HUES48 (cell line): Measurements from ENCODE around the gene SAMSN1.

Experiments
- H3K27ac ChIP-seq: one replicate; pipeline ENCODE4 v1.7.0; 2013; ENCODE audit warnings: low read depth, low read length, inconsistent platforms
- H3K27me3 ChIP-seq: 2 replicates; pipeline ENCODE4 v1.6.1; 2013; ENCODE audit warnings: mild to moderate bottlenecking, low read length; ENCODE audit not compliant: control insufficient read depth, insufficient read depth
- H3K36me3 ChIP-seq: 2 replicates; pipeline ENCODE4 v1.6.1; 2013; ENCODE audit warnings: low read length; ENCODE audit not compliant: control insufficient read depth, insufficient read depth
- H3K4me1 ChIP-seq: 2 replicates; pipeline ENCODE4 v1.6.1; 2013; ENCODE audit warnings: mild to moderate bottlenecking, low read length; ENCODE audit not compliant: control insufficient read depth, insufficient read depth
- H3K4me3 ChIP-seq: 2 replicates; pipeline ENCODE4 v1.5.1; 2013; ENCODE audit warnings: mild to moderate bottlenecking, low read depth, low read length
- H3K9ac ChIP-seq: 2 replicates; pipeline ENCODE4 v1.6.1; 2013; ENCODE audit warnings: mild to moderate bottlenecking, low read depth, low read length, moderate library complexity
- H3K9me3 ChIP-seq: 2 replicates; pipeline ENCODE4 v1.6.1; 2013; ENCODE audit warnings: low read length; ENCODE audit not compliant: control insufficient read depth, insufficient read depth

Gene SAMSN1

DNA sequence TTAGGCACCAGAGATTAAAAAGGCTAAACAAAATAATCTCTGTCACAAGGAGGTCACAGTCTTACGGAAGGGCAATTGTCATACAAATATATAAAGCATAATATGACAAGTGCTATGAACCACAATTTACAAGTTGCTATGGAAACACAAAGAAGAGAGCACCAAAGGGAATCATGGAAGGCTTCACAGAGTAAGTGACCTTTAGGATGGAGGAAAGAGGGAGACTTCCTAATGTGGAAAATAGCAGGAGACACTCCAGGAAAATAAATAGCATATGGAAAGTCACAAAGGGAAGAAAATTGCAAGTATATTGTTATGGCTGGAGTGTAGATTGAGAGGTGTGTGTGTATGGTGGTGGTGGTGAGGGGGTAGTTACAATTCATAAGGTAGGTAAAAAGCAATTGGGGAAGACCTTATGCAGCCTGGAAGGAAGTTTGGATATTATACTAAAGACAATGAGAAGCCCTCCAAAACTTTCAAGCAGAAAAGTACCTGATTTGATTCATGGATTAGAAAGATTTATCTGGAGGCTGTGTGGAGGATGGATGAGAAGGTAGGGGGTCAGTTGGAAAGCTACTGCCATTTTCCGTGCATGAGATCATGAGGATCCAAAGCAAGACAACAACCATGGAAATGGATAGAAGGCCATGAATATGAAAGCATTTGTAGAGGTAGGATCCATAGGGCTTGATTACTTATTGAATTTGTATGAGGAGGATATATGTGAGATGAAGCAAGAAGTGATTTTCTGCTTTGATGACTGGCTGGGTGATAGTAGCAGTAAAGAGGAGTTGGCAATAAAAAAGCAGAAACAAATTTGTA, 61.7 kb downstream of the SAMSN1 start:
- Histone ChIP-seq H3K36me3 (no peaks in the 10 kb centered on the region), H3K27ac (no peak overlapping the region)

DNA sequence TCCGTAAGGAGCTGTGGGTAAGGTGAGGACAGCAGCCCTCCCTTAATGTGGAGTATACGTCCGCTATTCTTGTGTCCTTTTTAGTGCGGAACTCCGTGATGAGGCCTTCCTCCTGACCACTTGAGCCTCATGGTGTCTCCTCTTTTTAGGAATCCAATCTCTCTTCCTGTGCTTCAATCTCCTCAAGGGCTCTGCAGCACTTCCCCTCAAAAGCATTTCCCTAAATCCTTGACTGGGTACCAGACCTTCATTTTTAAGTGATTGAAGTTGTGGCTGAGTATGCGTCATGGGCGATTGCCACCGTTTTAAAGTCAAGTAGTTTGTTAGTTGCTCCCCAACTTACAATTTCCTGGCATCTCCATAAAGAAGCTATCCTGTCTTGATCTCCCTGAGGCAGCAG, 62.8 kb downstream of the SAMSN1 start:
- H3K4me3 ChIP-seq: no peak overlapping the region
- 0 out of 2 replicates have a peak, but pooled peaks cover 4% of the 10 kb centered on the region for H3K4me1 ChIP-seq
- H3K27me3 ChIP-seq: no peaks in the 10 kb centered on the region
- H3K9ac ChIP-seq: no peak overlapping the region
- no peaks in the 10 kb centered on the region for H3K9me3 ChIP-seq
- no peak overlapping the region for H3K27ac ChIP-seq
- H3K36me3 ChIP-seq: no peaks in the 10 kb centered on the region

More for the DNA sequence above, 61.7 kb downstream of the SAMSN1 start:
- no peak overlapping the region for H3K9ac ChIP-seq
- no peaks in the 10 kb centered on the region for H3K9me3 ChIP-seq
- H3K27me3 ChIP-seq: no peaks in the 10 kb centered on the region
- no peak overlapping the region for H3K4me3 ChIP-seq
- H3K4me1 ChIP-seq: 0 out of 2 replicates have a peak, but pooled peaks cover 4% of the 10 kb centered on the region

DNA sequence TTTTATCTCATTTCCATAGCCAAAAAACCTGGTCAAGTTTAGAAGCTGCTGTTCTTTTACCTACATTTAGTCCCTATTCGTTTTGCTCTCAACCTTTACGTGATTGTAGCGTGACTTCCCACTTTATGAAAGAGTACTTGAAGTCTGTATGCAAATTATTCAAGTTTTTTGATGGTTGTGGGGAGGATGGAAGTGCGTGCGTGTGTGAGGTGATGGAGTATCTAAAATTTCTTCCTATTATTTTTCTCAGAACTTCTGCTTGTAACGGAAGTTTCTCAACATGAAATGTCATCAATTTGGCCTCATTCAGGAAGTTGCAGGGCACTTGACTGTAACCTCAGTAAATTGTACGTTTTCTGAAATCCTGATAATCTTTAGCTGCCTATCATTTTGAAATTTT, 64.0 kb downstream of the SAMSN1 start:
- Histone ChIP-seq H3K27ac (no peak overlapping the region), H3K36me3 (no peaks in the 10 kb centered on the region), H3K4me3 (no peak overlapping the region)

DNA sequence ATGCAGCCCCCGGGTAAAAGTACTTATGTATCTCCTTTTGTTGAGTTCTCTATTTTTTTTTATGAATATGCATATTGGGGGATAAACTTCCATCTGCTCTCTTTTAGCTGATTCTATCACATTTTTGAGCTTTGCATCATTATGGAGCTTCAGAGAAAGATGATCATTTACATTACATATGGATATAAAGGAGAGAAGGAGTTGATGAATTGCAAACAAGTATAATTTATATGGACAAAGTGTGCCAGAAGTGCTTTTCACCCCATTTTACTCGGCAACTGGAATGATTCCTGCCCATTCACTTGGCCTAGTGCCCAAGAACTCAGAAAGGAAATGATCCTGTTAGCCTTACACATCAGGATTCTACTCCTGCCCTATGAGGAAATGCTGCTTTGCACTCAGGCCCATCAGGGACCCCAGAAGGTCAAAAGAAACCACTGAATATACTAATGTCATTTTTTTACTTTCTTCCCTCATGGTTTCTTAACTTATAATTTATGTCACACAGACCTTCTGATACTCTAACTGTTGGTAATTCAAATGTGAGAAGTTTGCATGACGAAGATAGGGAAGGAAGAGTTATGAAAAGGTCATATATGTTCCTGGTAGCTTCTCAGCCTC, 65.6 kb downstream of the SAMSN1 start:
- H3K9ac ChIP-seq: no peak overlapping the region
- no peak overlapping the region for H3K27ac ChIP-seq
- no peaks in the 10 kb centered on the region for H3K36me3 ChIP-seq
- no peak overlapping the region for H3K4me3 ChIP-seq
- no peaks in the 10 kb centered on the region for H3K9me3 ChIP-seq
- no peaks in the 10 kb centered on the region for H3K27me3 ChIP-seq
- H3K4me1 ChIP-seq: no peaks in the 10 kb centered on the region

More for the DNA sequence above, 64.0 kb downstream of the SAMSN1 start:
- no peaks in the 10 kb centered on the region for H3K9me3 ChIP-seq
- no peaks in the 10 kb centered on the region for H3K4me1 ChIP-seq
- no peaks in the 10 kb centered on the region for H3K27me3 ChIP-seq
- no peak overlapping the region for H3K9ac ChIP-seq

DNA sequence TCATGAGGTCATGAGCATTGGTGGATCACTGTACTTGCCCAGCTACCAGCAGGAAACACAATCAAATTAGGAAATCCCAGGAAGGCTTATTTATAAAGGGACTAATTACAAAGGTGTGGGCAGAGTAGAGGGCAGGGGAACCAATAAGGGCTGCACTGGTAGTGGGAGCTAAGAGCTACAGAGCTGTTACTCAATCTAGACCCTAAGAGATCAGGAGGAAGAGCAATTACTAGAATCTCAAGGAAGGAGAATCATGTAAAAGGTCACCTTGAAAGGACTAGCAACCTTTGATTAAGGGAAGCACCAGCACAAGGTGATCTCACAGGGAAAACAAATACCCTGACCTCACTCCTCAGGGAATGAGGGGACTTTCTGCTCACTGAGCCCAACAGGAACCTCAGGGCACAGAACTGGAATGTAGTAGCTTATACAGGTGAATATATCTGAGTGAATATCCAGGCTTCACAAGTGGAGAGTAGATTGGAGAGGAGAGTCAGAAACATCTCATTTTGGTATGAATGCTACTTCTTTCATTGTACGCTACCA, 66.8 kb downstream of the SAMSN1 start:
- no peak overlapping the region for H3K27ac ChIP-seq
- H3K4me3 ChIP-seq: no peak overlapping the region
- no peaks in the 10 kb centered on the region for H3K9me3 ChIP-seq
- no peaks in the 10 kb centered on the region for H3K27me3 ChIP-seq
- H3K9ac ChIP-seq: no peak overlapping the region
- no peaks in the 10 kb centered on the region for H3K36me3 ChIP-seq
- no peaks in the 10 kb centered on the region for H3K4me1 ChIP-seq

DNA sequence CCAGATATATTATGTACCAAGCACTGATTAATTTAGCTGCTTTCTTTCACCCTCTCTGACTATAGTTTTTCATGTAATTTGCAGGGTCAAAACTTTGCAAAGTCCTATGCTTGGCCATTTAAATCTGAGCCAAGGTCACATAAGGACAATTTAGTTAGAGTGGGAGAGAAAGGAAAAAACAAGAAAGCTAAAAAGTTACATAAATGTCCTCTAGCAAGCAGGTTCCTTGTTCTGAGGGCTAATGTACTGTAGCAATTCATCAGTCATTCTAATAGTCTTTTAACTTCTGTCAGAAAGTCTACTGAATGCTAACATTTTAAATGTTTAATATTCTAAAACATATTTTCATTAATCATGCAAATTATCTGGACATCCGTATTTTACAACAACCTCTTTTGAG, 68.3 kb downstream of the SAMSN1 start:
- H3K4me1 ChIP-seq: no peaks in the 10 kb centered on the region
- H3K4me3 ChIP-seq: no peak overlapping the region
- H3K9ac ChIP-seq: no peak overlapping the region
- H3K36me3 ChIP-seq: no peaks in the 10 kb centered on the region
- H3K27ac ChIP-seq: no peak overlapping the region
- no peaks in the 10 kb centered on the region for H3K27me3 ChIP-seq
- no peaks in the 10 kb centered on the region for H3K9me3 ChIP-seq

DNA sequence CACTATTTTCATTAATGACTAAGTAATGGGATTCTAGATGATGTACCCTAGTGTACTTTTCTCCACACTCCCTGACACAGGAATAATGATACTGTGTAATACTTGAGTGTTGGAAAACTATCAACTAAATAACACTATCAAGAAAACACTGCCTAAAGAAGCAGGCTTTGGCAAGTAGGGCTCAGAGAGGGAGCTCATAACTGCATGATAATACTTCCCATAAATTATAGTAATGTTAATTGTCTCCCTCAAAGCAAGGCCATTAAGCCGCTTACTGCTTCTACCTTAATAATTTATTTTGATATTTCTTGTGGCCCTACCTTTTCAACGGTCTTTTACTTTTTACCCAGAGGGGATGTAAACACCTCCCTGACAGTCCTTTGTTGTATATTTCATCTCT, 69.0 kb downstream of the SAMSN1 start:
- Histone ChIP-seq H3K4me1 (no peaks in the 10 kb centered on the region), H3K4me3 (no peak overlapping the region), H3K27ac (no peak overlapping the region), H3K9ac (no peak overlapping the region), H3K9me3 (no peaks in the 10 kb centered on the region), H3K36me3 (no peaks in the 10 kb centered on the region), H3K27me3 (no peaks in the 10 kb centered on the region)

DNA sequence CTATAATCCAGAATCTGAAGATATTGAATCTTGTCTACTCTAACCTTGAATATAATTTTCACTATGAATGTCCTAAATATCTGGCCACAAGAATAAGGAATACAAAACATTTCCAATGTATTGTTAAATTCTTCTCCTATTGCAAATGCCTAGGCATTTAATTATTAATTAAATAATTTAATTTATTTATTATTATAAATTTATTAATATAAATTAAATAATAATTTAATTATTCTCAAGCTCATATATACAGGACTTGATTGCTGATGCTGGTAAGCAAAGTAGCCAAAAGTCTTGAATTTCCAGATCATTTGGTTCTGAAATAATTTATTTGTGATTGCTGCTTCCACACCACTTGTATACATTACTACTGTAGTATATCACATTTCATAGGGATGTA, 71.1 kb downstream of the SAMSN1 start:
- Histone ChIP-seq H3K36me3 (no peaks in the 10 kb centered on the region), H3K4me3 (no peak overlapping the region), H3K9ac (no peak overlapping the region), H3K9me3 (no peaks in the 10 kb centered on the region), H3K27me3 (no peaks in the 10 kb centered on the region), H3K27ac (no peak overlapping the region), H3K4me1 (no peaks in the 10 kb centered on the region)

DNA sequence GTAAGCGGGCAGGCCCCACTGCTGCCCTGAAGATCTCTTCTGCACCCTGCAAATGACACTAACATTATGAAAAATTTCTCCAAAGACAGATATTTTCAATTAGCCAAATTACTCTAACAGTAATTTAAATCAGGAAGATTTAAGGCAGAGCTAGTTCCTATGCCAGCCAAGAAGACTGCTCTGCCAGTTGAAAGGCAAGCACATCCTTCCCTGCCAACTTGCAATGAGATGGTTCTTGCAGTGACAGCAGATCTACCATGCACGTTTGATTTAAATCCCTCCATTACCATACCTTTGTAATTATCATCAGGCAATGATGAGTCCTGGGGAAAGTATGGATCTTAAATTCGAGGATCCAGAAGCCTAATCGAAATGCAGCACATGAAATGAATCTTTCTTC, 76.5 kb downstream of the SAMSN1 start:
- H3K36me3 ChIP-seq: no peaks in the 10 kb centered on the region
- no peaks in the 10 kb centered on the region for H3K9me3 ChIP-seq
- no peaks in the 10 kb centered on the region for H3K4me1 ChIP-seq
- no peaks in the 10 kb centered on the region for H3K27me3 ChIP-seq
- no peak overlapping the region for H3K27ac ChIP-seq
- no peak overlapping the region for H3K9ac ChIP-seq
- H3K4me3 ChIP-seq: no peak overlapping the region

DNA sequence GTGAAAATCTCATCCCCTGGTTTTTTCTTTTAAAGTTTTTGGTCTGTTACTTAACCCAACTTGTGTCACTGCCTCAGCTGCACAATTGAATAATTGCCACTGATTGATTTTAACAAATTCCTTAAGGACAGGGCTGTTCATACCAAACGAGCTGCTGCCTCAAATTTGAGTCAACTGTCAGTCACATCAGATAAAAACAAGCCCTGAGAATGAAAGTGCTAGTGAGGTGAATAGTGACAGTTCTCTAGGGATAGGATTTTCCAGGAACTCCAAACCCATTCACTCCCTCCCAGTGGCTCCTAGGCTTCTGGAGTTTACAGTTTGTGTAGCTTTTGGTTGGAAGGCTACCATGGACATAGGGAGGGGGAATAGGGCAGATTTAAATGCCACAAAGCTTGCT, 79.4 kb downstream of the SAMSN1 start:
- no peaks in the 10 kb centered on the region for H3K4me1 ChIP-seq
- H3K9ac ChIP-seq: no peak overlapping the region
- no peaks in the 10 kb centered on the region for H3K9me3 ChIP-seq
- no peaks in the 10 kb centered on the region for H3K36me3 ChIP-seq
- no peak overlapping the region for H3K4me3 ChIP-seq
- H3K27me3 ChIP-seq: no peaks in the 10 kb centered on the region
- no peak overlapping the region for H3K27ac ChIP-seq

DNA sequence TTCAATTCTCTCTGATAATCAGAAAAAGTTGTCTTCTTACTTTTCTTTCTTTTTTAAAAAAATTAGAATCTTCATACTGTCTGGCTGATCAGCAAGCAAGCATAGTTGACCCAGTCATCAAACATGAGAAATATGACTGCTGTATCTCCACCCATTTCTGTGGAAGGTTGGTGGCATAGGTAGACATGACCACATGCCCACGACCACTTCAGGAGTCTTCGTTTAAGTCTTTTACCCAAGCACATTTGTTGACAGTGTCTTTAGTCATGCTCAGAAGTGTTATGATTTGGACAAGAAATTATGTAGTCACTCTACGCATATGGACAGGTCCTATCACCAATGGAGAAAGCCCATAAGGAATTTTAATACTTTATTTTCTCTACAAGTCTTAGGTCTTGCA, 88.4 kb downstream of the SAMSN1 start:
- Histone ChIP-seq H3K9ac (no peak overlapping the region), H3K27ac (no peak overlapping the region), H3K27me3 (no peaks in the 10 kb centered on the region), H3K9me3 (no peaks in the 10 kb centered on the region), H3K4me1 (0 out of 2 replicates have a peak, but pooled peaks cover 2% of the 10 kb centered on the region), H3K4me3 (no peak overlapping the region), H3K36me3 (no peaks in the 10 kb centered on the region)
